Measurements from ENCODE around the gene FRAS1. TPM values are rescaled to one million over a fixed set of nuclear protein-coding genes. Genes with fewer than 3 reads are reported as not detected.
A peak's percentile ranks its signal among the peaks of the same experiment; 100 is the strongest.

Gene FRAS1
- total RNA-seq, 2 donors from 2014 or later: 0.17 TPM; not detected in 1

- Mint-ChIP-seq H3K9me3 (peaks cover 3% of the 10 kb centered on the region), H3K27me3 (peaks cover 13 to 27% of the 10 kb centered on the region in 2 donors), H3K4me3 (no peak overlapping the region), H3K36me3 (no peaks in the 10 kb centered on the region), H3K4me1 (ENCODE audit: low read depth in 2 of 2) (no peaks in the 10 kb centered on the region), H3K27ac (no peak overlapping the region)
- no peak for DNase-seq (ENCODE audit: low spot score)
- no peak for ATAC-seq
Measured at GRCh38 chr4:78033861-78034260, 23.3 kb upstream of the FRAS1 start.

GRCh38 chr4:78038704-78039103 is 18.4 kb upstream of the FRAS1 start:
- Mint-ChIP-seq H3K27me3 (peaks cover 6 to 7% of the 10 kb centered on the region in 2 donors), H3K27ac (no peak overlapping the region), H3K4me3 (no peak overlapping the region), H3K36me3 (no peaks in the 10 kb centered on the region), H3K4me1 (ENCODE audit: low read depth in 2 of 2) (no peaks in the 10 kb centered on the region), H3K9me3 (no peaks in the 10 kb centered on the region)
- ATAC-seq (no peak), DNase-seq (ENCODE audit: low spot score) (no peak)

- Mint-ChIP-seq H3K27me3 (peaks cover 9 to 15% of the 10 kb centered on the region in 2 donors), H3K4me3 (no peak overlapping the region), H3K9me3 (no peaks in the 10 kb centered on the region), H3K4me1 (ENCODE audit: low read depth in 2 of 2) (peaks cover 0 to 3% of the 10 kb centered on the region in 2 donors), H3K36me3 (no peaks in the 10 kb centered on the region), H3K27ac (no peak overlapping the region)
- no peak for ATAC-seq
- no peak for DNase-seq (ENCODE audit: low spot score)
Measured at GRCh38 chr4:78039678-78040077, 17.4 kb upstream of the FRAS1 start.

GRCh38 chr4:78040431-78040830 is 16.7 kb upstream of the FRAS1 start:
- peaks cover 0 to 3% of the 10 kb centered on the region in 2 donors for H3K4me1 Mint-ChIP-seq (ENCODE audit: low read depth in 2 of 2)
- H3K36me3 Mint-ChIP-seq: no peaks in the 10 kb centered on the region
- DNase-seq (ENCODE audit: low spot score) (no peak), ATAC-seq (no peak)
- no peak overlapping the region for H3K27ac Mint-ChIP-seq
- H3K27me3 Mint-ChIP-seq: peaks cover 9 to 22% of the 10 kb centered on the region in 2 donors
- H3K4me3 Mint-ChIP-seq: no peak overlapping the region
- H3K9me3 Mint-ChIP-seq: no peaks in the 10 kb centered on the region

- Mint-ChIP-seq H3K4me1 (ENCODE audit: low read depth in 2 of 2) (peaks cover 0 to 3% of the 10 kb centered on the region in 2 donors), H3K27me3 (peaks cover 9 to 44% of the 10 kb centered on the region in 2 donors), H3K4me3 (no peak overlapping the region), H3K9me3 (no peaks in the 10 kb centered on the region), H3K36me3 (no peaks in the 10 kb centered on the region), H3K27ac (no peak overlapping the region)
- no peak for DNase-seq (ENCODE audit: low spot score)
- ATAC-seq: no peak
Measured at GRCh38 chr4:78047366-78047765, 9.8 kb upstream of the FRAS1 start.

DNA sequence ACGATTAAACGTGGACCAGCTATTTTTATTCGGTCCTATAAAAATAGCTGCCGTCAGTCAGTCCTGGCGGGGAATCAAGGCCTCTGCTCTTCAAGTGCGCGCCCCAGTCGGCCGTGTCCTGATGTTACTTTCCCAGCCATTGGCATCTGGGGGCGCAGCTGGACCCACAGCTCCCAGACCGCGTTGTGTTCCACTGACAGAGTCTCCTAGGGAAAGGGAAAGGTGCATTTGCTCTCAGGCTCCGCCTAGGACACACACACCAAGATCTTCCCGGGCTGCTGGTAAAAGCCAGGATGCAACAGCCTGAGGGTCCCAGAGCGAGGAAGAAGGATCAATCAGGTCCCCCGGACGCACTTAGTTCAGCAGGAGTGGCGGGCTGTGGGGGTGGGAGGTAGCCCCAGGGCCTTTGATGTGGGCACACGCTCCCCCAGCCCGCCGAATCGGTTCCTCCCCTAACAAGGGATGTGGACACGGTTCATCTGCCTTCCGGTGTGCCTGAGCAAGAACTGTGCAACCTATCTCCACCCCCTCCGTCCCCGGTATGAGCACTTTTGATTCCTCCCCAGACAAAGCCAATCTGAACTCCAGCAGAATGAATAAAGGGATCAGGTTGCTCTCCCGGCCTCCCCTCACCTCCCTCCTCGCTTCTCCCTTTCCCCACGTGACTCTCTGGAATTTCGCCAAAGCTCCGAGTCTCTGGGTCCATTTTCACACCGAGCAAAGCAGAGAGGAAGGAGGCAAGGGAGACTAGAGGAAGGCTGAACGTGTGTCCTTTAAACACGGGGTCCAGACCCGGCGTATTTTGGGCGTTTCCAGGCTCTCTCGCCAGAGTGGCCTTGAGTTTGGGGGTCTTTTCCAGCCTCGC is 626 bp upstream of the FRAS1 start:
- H3K27me3 Mint-ChIP-seq: peaks cover 34 to 58% of the 10 kb centered on the region in 2 donors
- H3K4me1 Mint-ChIP-seq (ENCODE audit: low read depth in 2 of 2): peaks cover 21 to 23% of the 10 kb centered on the region in 2 donors
- peak overlapping the region; percentile 91 for H3K4me3 Mint-ChIP-seq
- no peaks in the 10 kb centered on the region for H3K9me3 Mint-ChIP-seq
- H3K36me3 Mint-ChIP-seq: no peaks in the 10 kb centered on the region
- no peak for DNase-seq (ENCODE audit: low spot score)
- peak; percentile 55 to 69 for ATAC-seq
- no peak overlapping the region for H3K27ac Mint-ChIP-seq

DNA sequence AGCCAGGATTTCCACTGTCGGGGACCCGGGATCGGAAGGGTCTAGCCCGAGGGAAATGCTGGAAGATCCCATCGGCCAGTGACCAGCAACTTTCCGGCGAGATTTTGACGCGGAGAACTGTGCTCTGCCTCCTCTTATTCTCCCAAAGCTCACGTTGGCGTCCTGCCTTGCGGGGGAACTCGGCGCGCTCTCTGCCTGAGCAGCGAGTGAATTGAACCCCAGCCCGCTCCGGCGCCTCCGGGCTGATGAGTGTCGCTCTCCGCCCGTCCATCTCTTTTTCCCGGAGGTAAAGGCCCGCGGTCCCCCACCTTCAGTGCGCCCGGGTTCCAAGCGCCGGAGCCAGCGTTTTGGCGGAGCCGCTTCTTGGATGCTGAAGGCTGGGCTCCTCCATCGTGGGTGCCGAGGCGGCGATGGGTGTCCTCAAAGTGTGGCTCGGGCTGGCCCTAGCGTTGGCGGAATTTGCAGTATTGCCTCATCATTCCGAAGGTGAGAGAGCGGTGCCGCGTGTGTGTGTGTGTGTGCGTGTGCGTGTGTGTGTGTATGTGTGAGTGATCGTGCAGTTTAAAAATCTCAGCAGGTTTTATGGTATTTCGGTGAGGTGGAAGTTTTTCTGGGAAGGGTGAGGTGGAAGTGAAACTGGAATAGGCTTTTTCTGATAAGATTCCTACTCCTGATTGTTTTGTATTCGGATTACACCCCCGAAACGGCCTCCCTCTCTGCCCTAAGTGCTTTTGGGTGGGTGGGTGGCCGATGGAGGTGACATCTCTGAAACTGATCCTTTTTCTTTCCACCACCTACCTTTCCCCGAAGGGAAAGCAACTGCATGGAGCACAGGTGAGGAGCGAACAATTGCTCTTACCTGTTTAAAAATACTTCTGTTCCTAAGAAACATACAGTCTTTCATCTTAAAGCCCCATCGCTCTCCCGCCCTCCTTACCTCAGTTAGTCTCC is 752 bp downstream of the FRAS1 start:
- Mint-ChIP-seq H3K27ac (peak overlapping the region in 1 of 2 donors; percentile 34), H3K36me3 (no peaks in the 10 kb centered on the region), H3K27me3 (peaks cover 37 to 68% of the 10 kb centered on the region in 2 donors), H3K4me1 (ENCODE audit: low read depth in 2 of 2) (peaks cover 21 to 23% of the 10 kb centered on the region in 2 donors), H3K4me3 (peak overlapping the region; percentile 91), H3K9me3 (no peaks in the 10 kb centered on the region)
- peak; percentile 68 for DNase-seq (ENCODE audit: low spot score)
- peak; percentile 57 to 77 for ATAC-seq

GRCh38 chr4:78058591-78059523 is 1.7 kb downstream of the FRAS1 start:
- Mint-ChIP-seq H3K9me3 (no peaks in the 10 kb centered on the region), H3K27ac (no peak overlapping the region), H3K36me3 (no peaks in the 10 kb centered on the region), H3K27me3 (peaks cover 33 to 65% of the 10 kb centered on the region in 2 donors), H3K4me1 (ENCODE audit: low read depth in 2 of 2) (peaks cover 21 to 23% of the 10 kb centered on the region in 2 donors), H3K4me3 (peak overlapping the region; percentile 91)
- DNase-seq (ENCODE audit: low spot score) (no peak), ATAC-seq (no peak)

DNA sequence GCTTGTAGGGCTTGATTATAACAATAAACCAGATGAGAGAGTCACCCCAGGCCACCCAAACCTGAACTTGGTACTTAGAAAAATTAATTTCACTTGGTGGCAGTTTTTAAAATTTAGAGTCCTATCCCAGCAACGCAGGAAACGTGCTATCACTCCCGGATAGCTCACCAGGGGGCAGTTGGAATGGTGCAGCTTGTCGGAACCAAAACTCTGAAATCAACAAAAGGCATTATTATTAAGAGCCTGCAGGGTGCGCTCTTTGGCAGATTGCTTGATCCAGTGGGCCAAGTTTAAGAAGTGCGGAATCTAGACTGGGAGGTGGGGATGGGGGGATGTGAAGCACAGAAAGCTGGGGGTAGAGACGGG is 2.4 kb downstream of the FRAS1 start:
- DNase-seq (ENCODE audit: low spot score): no peak
- Mint-ChIP-seq H3K9me3 (no peaks in the 10 kb centered on the region), H3K4me3 (no peak overlapping the region), H3K36me3 (no peaks in the 10 kb centered on the region), H3K27ac (no peak overlapping the region), H3K4me1 (ENCODE audit: low read depth in 2 of 2) (peaks cover 21 to 23% of the 10 kb centered on the region in 2 donors), H3K27me3 (peaks cover 33 to 65% of the 10 kb centered on the region in 2 donors)
- ATAC-seq: no peak

GRCh38 chr4:78059938-78060337 is 2.8 kb downstream of the FRAS1 start:
- Mint-ChIP-seq H3K4me3 (no peak overlapping the region), H3K4me1 (ENCODE audit: low read depth in 2 of 2) (peaks cover 21 to 23% of the 10 kb centered on the region in 2 donors), H3K9me3 (no peaks in the 10 kb centered on the region), H3K27me3 (peaks cover 33 to 65% of the 10 kb centered on the region in 2 donors), H3K36me3 (no peaks in the 10 kb centered on the region), H3K27ac (no peak overlapping the region)
- DNase-seq (ENCODE audit: low spot score): no peak
- no peak for ATAC-seq

GRCh38 chr4:78061939-78062570 is 4.9 kb downstream of the FRAS1 start:
- H3K36me3 Mint-ChIP-seq: no peaks in the 10 kb centered on the region
- H3K4me1 Mint-ChIP-seq (ENCODE audit: low read depth in 2 of 2): peaks cover 14 to 15% of the 10 kb centered on the region in 2 donors
- H3K4me3 Mint-ChIP-seq: no peak overlapping the region
- no peaks in the 10 kb centered on the region for H3K9me3 Mint-ChIP-seq
- ATAC-seq (no peak), DNase-seq (ENCODE audit: low spot score) (no peak)
- H3K27ac Mint-ChIP-seq: no peak overlapping the region
- H3K27me3 Mint-ChIP-seq: peaks cover 36 to 54% of the 10 kb centered on the region in 2 donors

DNA sequence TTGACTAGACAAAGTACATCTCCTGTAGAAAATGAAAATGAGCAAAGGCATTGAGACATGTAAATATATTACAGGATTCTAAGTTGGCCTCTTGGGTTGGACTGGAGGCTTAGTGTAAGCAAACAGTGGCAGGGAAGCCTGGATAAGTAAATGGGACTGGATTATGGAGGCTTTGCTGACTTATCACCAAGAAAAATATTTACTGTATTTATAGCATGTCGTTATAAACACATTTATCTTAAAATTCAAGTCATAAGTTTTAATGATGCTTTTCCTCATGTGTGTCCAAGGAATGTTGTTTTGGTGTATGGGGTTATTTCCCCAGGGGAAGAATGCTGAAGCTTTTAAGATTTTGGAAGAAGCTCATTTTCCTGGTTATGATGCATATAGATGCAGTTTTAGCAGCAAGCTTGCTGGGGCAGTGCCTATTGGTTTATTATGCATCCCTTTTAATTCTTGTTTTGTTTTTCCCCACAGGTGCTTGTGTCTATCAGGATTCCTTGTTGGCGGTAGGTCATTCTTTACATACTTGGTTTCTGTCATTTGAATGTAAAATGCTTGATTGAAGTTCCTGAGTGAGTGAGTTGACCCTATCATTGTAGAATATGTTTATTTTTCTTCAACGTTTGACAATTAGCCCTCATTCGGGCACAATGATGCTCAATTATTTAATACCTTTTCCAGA is 8.5 kb downstream of the FRAS1 start:
- H3K9me3 Mint-ChIP-seq: no peaks in the 10 kb centered on the region
- no peaks in the 10 kb centered on the region for H3K4me1 Mint-ChIP-seq (ENCODE audit: low read depth in 2 of 2)
- H3K36me3 Mint-ChIP-seq: no peaks in the 10 kb centered on the region
- ATAC-seq (no peak), DNase-seq (ENCODE audit: low spot score) (no peak)
- H3K27ac Mint-ChIP-seq: no peak overlapping the region
- H3K4me3 Mint-ChIP-seq: no peak overlapping the region
- peaks cover 38 to 39% of the 10 kb centered on the region in 2 donors for H3K27me3 Mint-ChIP-seq
